HEK293 (cell line): ENCODE data around the gene CAP1.

ENCODE experiments used
- GLI4 ChIP-seq: fragments of 450-650 bp; formaldehyde crosslinking; IDR thresholded peaks from 2 replicates; pipeline ENCODE4 v1.5.1; 2016; ENCODE audit warnings: missing biosample characterization, missing genetic modification characterization
- INSM2 ChIP-seq: fragments of 450-650 bp; formaldehyde crosslinking; IDR thresholded peaks from 2 replicates; pipeline ENCODE4 v1.5.1; 2016; ENCODE audit warnings: missing biosample characterization, missing genetic modification characterization
- KLF10 ChIP-seq: fragments of 450-650 bp; IDR thresholded peaks from 2 replicates; pipeline ENCODE4 v1.5.1; 2018; ENCODE audit warnings: missing biosample characterization, mild to moderate bottlenecking, missing genetic modification characterization
- KLF17 ChIP-seq: fragments of 450-650 bp; formaldehyde crosslinking; IDR thresholded peaks from 2 replicates; pipeline ENCODE4 v1.5.1; 2016; ENCODE audit warnings: missing biosample characterization, missing genetic modification characterization
- PATZ1 ChIP-seq: fragments of 450-650 bp; formaldehyde crosslinking; IDR thresholded peaks from 2 replicates; pipeline ENCODE4 v1.5.1; 2016; ENCODE audit warnings: missing biosample characterization, missing genetic modification characterization
- SALL2 ChIP-seq: fragments of 450-650 bp; formaldehyde crosslinking; IDR thresholded peaks from 2 replicates; pipeline ENCODE4 v1.5.0; 2017; ENCODE audit warnings: missing biosample characterization, mild to moderate bottlenecking, missing genetic modification characterization, borderline replicate concordance
- SCRT1 ChIP-seq: fragments of 450-650 bp; formaldehyde crosslinking; IDR thresholded peaks from 2 replicates; pipeline ENCODE4 v1.5.1; 2016; ENCODE audit warnings: missing biosample characterization, missing genetic modification characterization, borderline replicate concordance
- ZBTB17 ChIP-seq: fragments of 450-650 bp; formaldehyde crosslinking; IDR thresholded peaks from 2 replicates; pipeline ENCODE4 v1.5.1; 2016; ENCODE audit warnings: missing biosample characterization, missing genetic modification characterization
- ZNF121 ChIP-seq: fragments of 450-650 bp; formaldehyde crosslinking; IDR thresholded peaks from 2 replicates; pipeline ENCODE4 v1.5.1; 2016; ENCODE audit warnings: missing biosample characterization, missing genetic modification characterization
- ZNF140 ChIP-seq: fragments of 450-650 bp; formaldehyde crosslinking; IDR thresholded peaks from 2 replicates; pipeline ENCODE4 v1.5.1; 2016; ENCODE audit warnings: missing biosample characterization, missing genetic modification characterization
- ZNF157 ChIP-seq: fragments of 450-650 bp; formaldehyde crosslinking; IDR thresholded peaks from 2 replicates; pipeline ENCODE4 v1.5.1; 2016; ENCODE audit warnings: missing biosample characterization, missing genetic modification characterization
- ZNF19 ChIP-seq: fragments of 450-650 bp; formaldehyde crosslinking; IDR thresholded peaks from 2 replicates; pipeline ENCODE4; 2016; ENCODE audit warnings: missing biosample characterization, missing genetic modification characterization, low read depth
- ZNF202 ChIP-seq: fragments of 450-650 bp; formaldehyde crosslinking; IDR thresholded peaks from 2 replicates; pipeline ENCODE4 v1.5.1; 2016; ENCODE audit warnings: missing biosample characterization, missing genetic modification characterization, borderline replicate concordance
- ZNF211 ChIP-seq: fragments of 450-650 bp; formaldehyde crosslinking; IDR thresholded peaks from 2 replicates; pipeline ENCODE4 v1.5.1; 2016; ENCODE audit warnings: low read depth, missing biosample characterization, missing genetic modification characterization
- ZNF214 ChIP-seq: fragments of 450-650 bp; formaldehyde crosslinking; IDR thresholded peaks from 2 replicates; pipeline ENCODE4 v1.5.1; 2017; ENCODE audit warnings: missing biosample characterization, mild to moderate bottlenecking, missing genetic modification characterization, borderline replicate concordance
- ZNF221 ChIP-seq: fragments of 450-650 bp; formaldehyde crosslinking; IDR thresholded peaks from 2 replicates; pipeline ENCODE4 v1.5.1; 2017; ENCODE audit warnings: missing biosample characterization, missing genetic modification characterization, borderline replicate concordance
- ZNF324 ChIP-seq: fragments of 450-650 bp; formaldehyde crosslinking; IDR thresholded peaks from 2 replicates; pipeline ENCODE4 v1.5.1; 2016; ENCODE audit warnings: missing biosample characterization, missing genetic modification characterization
- ZNF341 ChIP-seq: fragments of 450-650 bp; formaldehyde crosslinking; IDR thresholded peaks from 2 replicates; pipeline ENCODE4; 2016; ENCODE audit warnings: low read depth, missing biosample characterization, missing genetic modification characterization
- ZNF48 ChIP-seq: fragments of 450-650 bp; formaldehyde crosslinking; IDR thresholded peaks from 2 replicates; pipeline ENCODE4 v1.5.1; 2016; ENCODE audit warnings: missing biosample characterization, missing genetic modification characterization
- ZNF623 ChIP-seq: fragments of 450-650 bp; formaldehyde crosslinking; IDR thresholded peaks from 2 replicates; pipeline ENCODE4 v1.5.1; 2016; ENCODE audit warnings: missing biosample characterization, missing genetic modification characterization
- ZNF76 ChIP-seq: fragments of 450-650 bp; formaldehyde crosslinking; IDR thresholded peaks from 2 replicates; pipeline ENCODE4; 2016; ENCODE audit warnings: low read depth, missing biosample characterization, missing genetic modification characterization, borderline replicate concordance
- ZSCAN16 ChIP-seq: fragments of 450-650 bp; formaldehyde crosslinking; IDR thresholded peaks from 2 replicates; pipeline ENCODE4 v1.5.1; 2016; ENCODE audit warnings: missing biosample characterization, missing genetic modification characterization
- ZSCAN23 ChIP-seq: fragments of 450-650 bp; formaldehyde crosslinking; IDR thresholded peaks from 2 replicates; pipeline ENCODE4 v1.5.1; 2016; ENCODE audit warnings: missing biosample characterization, missing genetic modification characterization
- TF ChIP-seq, protein P1 (sequence below): fragments of 450-650 bp; formaldehyde crosslinking; IDR thresholded peaks from 2 replicates; pipeline ENCODE4 v1.5.1; 2016; ENCODE audit warnings: missing biosample characterization, missing genetic modification characterization
- TF ChIP-seq, protein P2 (sequence below): fragments of 450-650 bp; formaldehyde crosslinking; IDR thresholded peaks from 2 replicates; pipeline ENCODE4 v1.5.1; 2017; ENCODE audit warnings: missing biosample characterization, missing genetic modification characterization
- TF ChIP-seq, protein P3 (sequence below): fragments of 450-650 bp; formaldehyde crosslinking; optimal IDR thresholded peaks from 2 replicates; pipeline ENCODE3; 2016; ENCODE audit warnings: missing biosample characterization, mild to moderate bottlenecking, missing genetic modification characterization
- TF ChIP-seq, protein P4 (sequence below): fragments of 450-650 bp; formaldehyde crosslinking; IDR thresholded peaks from 2 replicates; pipeline ENCODE4 v1.5.1; 2016; ENCODE audit warnings: missing biosample characterization, missing genetic modification characterization

Gene CAP1

DNA sequence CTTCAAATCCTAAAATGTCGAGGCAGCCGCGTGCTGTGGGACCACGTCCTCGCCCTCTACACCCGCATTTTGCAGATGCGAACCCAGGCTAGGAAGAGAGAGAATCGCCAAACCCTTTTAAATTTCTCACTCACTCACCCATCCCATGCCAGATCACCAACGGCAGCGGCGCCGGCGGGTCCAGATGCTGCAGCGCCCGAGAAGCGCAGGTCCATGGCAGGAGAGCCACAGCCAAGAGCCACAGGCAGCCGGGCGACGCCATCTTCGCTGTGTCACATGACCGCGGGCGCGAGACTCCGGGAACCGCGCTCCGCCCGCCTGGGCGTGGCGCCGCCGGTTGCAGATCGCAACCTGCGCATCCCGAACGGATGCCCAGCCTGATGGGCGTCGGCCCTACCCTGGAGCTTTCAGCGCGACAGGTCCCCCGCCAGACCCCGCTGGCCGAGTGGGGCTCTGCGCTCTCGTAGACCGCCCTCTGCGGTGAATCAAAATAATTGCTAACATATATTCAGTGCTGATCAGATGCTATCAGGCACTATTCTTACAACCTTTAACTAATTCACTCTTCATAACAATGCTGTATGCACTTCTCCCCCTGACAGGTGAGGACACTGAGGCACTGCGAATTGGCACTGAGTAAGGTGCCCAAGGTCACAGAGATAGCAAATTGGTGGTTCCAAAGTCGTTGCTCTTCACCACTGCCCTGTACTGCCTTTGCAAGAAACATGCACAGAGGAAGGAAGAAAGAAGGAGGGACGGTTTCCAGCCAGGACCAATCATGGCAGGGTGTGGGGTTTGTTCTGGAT is 56.7 kb downstream of the CAP1 start, which contains the start of gene PPT1 (continued):
- TF ChIP-seq ZBTB17 (tag by site-specific recombination), result peak; percentile 95
- TF ChIP-seq ZNF623 (tag by site-specific recombination), result no peak
- no peak for TF ChIP-seq ZNF202 (tag by site-specific recombination)
- no peak for TF ChIP-seq ZNF19 (tag by site-specific recombination)
- TF ChIP-seq SCRT1, result peak; percentile 80
- no peak for TF ChIP-seq ZSCAN23
- no peak for TF ChIP-seq ZNF214 (tag by site-specific recombination)
- TF ChIP-seq ZNF211 (tag by site-specific recombination), result no peak
- TF ChIP-seq PATZ1 (tag by site-specific recombination), result peak; percentile 42
- TF ChIP-seq ZSCAN16 (tag by site-specific recombination), result no peak
- TF ChIP-seq SALL2 (tag by site-specific recombination), result no peak
- TF ChIP-seq ZNF76 (tag by site-specific recombination), result peak; percentile 68; the same call in 1 of the 2 replicates
- TF ChIP-seq, protein P1, sequence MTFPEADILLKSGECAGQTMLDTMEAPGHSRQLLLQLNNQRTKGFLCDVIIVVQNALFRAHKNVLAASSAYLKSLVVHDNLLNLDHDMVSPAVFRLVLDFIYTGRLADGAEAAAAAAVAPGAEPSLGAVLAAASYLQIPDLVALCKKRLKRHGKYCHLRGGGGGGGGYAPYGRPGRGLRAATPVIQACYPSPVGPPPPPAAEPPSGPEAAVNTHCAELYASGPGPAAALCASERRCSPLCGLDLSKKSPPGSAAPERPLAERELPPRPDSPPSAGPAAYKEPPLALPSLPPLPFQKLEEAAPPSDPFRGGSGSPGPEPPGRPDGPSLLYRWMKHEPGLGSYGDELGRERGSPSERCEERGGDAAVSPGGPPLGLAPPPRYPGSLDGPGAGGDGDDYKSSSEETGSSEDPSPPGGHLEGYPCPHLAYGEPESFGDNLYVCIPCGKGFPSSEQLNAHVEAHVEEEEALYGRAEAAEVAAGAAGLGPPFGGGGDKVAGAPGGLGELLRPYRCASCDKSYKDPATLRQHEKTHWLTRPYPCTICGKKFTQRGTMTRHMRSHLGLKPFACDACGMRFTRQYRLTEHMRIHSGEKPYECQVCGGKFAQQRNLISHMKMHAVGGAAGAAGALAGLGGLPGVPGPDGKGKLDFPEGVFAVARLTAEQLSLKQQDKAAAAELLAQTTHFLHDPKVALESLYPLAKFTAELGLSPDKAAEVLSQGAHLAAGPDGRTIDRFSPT (tag by site-specific recombination), result peak; percentile 70
- peak; percentile 56; the same call in 1 of the 2 replicates for TF ChIP-seq KLF10 (tag by site-specific recombination)
- TF ChIP-seq, protein P2, sequence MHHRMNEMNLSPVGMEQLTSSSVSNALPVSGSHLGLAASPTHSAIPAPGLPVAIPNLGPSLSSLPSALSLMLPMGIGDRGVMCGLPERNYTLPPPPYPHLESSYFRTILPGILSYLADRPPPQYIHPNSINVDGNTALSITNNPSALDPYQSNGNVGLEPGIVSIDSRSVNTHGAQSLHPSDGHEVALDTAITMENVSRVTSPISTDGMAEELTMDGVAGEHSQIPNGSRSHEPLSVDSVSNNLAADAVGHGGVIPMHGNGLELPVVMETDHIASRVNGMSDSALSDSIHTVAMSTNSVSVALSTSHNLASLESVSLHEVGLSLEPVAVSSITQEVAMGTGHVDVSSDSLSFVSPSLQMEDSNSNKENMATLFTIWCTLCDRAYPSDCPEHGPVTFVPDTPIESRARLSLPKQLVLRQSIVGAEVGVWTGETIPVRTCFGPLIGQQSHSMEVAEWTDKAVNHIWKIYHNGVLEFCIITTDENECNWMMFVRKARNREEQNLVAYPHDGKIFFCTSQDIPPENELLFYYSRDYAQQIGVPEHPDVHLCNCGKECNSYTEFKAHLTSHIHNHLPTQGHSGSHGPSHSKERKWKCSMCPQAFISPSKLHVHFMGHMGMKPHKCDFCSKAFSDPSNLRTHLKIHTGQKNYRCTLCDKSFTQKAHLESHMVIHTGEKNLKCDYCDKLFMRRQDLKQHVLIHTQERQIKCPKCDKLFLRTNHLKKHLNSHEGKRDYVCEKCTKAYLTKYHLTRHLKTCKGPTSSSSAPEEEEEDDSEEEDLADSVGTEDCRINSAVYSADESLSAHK (tag by site-specific recombination), result no peak
- TF ChIP-seq ZNF324, result peak; percentile 52
- no peak for TF ChIP-seq ZNF121 (tag by site-specific recombination)
- TF ChIP-seq ZNF48, result no peak
- no peak for TF ChIP-seq GLI4 (tag by site-specific recombination)
- TF ChIP-seq ZNF221 (tag by site-specific recombination), result no peak
- peak; percentile 67; the same call in 1 of the 2 replicates for TF ChIP-seq KLF17 (tag by site-specific recombination)
- TF ChIP-seq, protein P3, sequence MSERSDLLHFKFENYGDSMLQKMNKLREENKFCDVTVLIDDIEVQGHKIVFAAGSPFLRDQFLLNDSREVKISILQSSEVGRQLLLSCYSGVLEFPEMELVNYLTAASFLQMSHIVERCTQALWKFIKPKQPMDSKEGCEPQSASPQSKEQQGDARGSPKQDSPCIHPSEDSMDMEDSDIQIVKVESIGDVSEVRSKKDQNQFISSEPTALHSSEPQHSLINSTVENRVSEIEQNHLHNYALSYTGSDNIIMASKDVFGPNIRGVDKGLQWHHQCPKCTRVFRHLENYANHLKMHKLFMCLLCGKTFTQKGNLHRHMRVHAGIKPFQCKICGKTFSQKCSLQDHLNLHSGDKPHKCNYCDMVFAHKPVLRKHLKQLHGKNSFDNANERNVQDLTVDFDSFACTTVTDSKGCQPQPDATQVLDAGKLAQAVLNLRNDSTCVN, result peak; percentile 95
- TF ChIP-seq ZNF140 (tag by site-specific recombination), result no peak
- no peak for TF ChIP-seq INSM2 (tag by site-specific recombination)
- TF ChIP-seq ZNF341 (tag by site-specific recombination), result peak; percentile 54
- no peak for TF ChIP-seq ZNF157 (tag by site-specific recombination)
- TF ChIP-seq, protein P4, sequence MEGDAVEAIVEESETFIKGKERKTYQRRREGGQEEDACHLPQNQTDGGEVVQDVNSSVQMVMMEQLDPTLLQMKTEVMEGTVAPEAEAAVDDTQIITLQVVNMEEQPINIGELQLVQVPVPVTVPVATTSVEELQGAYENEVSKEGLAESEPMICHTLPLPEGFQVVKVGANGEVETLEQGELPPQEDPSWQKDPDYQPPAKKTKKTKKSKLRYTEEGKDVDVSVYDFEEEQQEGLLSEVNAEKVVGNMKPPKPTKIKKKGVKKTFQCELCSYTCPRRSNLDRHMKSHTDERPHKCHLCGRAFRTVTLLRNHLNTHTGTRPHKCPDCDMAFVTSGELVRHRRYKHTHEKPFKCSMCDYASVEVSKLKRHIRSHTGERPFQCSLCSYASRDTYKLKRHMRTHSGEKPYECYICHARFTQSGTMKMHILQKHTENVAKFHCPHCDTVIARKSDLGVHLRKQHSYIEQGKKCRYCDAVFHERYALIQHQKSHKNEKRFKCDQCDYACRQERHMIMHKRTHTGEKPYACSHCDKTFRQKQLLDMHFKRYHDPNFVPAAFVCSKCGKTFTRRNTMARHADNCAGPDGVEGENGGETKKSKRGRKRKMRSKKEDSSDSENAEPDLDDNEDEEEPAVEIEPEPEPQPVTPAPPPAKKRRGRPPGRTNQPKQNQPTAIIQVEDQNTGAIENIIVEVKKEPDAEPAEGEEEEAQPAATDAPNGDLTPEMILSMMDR (tag by site-specific recombination), result peak; percentile 75
